IMR-90 (cell line): ENCODE measurements around the gene SIGLEC11. TPM values are rescaled to one million over a fixed set of nuclear protein-coding genes. Genes with fewer than 3 reads are reported as not detected.

ENCODE experiments used
- ATAC-seq: fragments of 200-7000 bp; cut with Tn5 transposase; 2 replicates; pipeline ENCODE4 v1.9.1; 2020; ENCODE audit warnings: low read depth, mild to moderate bottlenecking, moderate library complexity
- BruUV-seq: library from RNA; stranded (reverse); fragments of 400-500 nt; replicated peaks from 2 replicates; lab custom pipeline; 2021; lab: Mats Ljungman, UMichigan
- CTCF ChIA-PET: fragments of 300-600 bp; formaldehyde crosslinking; extraction: SDS; loops from one replicate; lab custom pipeline; 2021; ENCODE audit warnings: antibody characterized with exemption; lab: Yijun Ruan, JAX
- POLR2A ChIA-PET: fragments of 300-600 bp; sonication (Branson Sonifier 250); formaldehyde crosslinking; loops from one replicate; lab custom pipeline; 2022; ENCODE audit warnings: antibody characterized with exemption; ENCODE audit not compliant: unreplicated experiment; lab: Charles Lee
- DNase-seq: peaks from one replicate; pipeline ENCODE4 v3.0.0; 2013
- H2AFZ ChIP-seq: replicated peaks from 2 replicates; pipeline ENCODE3; 2013; ENCODE audit warnings: low read length, mild to moderate bottlenecking; ENCODE audit not compliant: poor library complexity
- H2AK5ac ChIP-seq: 2 replicates; pipeline ENCODE4 v1.6.1; 2013; ENCODE audit warnings: low read depth, low read length, inconsistent platforms
- H2AK9ac ChIP-seq: replicated peaks from 2 replicates; pipeline ENCODE3; 2013; ENCODE audit warnings: mild to moderate bottlenecking, low read depth, low read length, moderate library complexity; ENCODE audit not compliant: poor library complexity
- H2BK120ac ChIP-seq: 2 replicates; pipeline ENCODE4 v1.6.1; 2013; ENCODE audit warnings: low read depth, low read length, inconsistent platforms
- H2BK15ac ChIP-seq: 3 replicates; pipeline ENCODE4 v1.6.1; 2013; ENCODE audit warnings: low read depth, low read length, inconsistent platforms
- H2BK20ac ChIP-seq: 2 replicates; pipeline ENCODE4 v1.6.1; 2013; ENCODE audit warnings: low read depth, mild to moderate bottlenecking, inconsistent platforms, low read length, moderate library complexity
- H2BK5ac ChIP-seq: 2 replicates; pipeline ENCODE4 v1.6.1; 2013; ENCODE audit warnings: mild to moderate bottlenecking, low read depth, low read length, inconsistent platforms; ENCODE audit not compliant: poor library complexity, severe bottlenecking
- H3K14ac ChIP-seq: replicated peaks from 2 replicates; pipeline ENCODE4 v1.6.1; 2013; ENCODE audit warnings: low read depth, low read length, inconsistent platforms
- H3K18ac ChIP-seq: 2 replicates; pipeline ENCODE4 v1.6.1; 2013; ENCODE audit warnings: low read depth, low read length, control low read depth
- H3K23ac ChIP-seq: 2 replicates; pipeline ENCODE4 v1.6.1; 2013; ENCODE audit warnings: low read depth, low read length, inconsistent platforms
- H3K27ac ChIP-seq: 2 replicates; pipeline ENCODE4 v1.5.1; 2013; ENCODE audit warnings: mild to moderate bottlenecking, control low read depth, low read length; ENCODE audit not compliant: insufficient read depth
- H3K27me3 ChIP-seq: 2 replicates; pipeline ENCODE4 v1.6.1; 2013; ENCODE audit warnings: low read length; ENCODE audit not compliant: control insufficient read depth, insufficient read depth
- H3K36me3 ChIP-seq: 2 replicates; pipeline ENCODE4 v1.6.1; 2013; ENCODE audit warnings: low read length, mixed read lengths; ENCODE audit not compliant: control insufficient read depth, insufficient read depth
- H3K4ac ChIP-seq: 2 replicates; pipeline ENCODE4 v1.6.1; 2013; ENCODE audit warnings: low read depth, low read length, inconsistent platforms
- H3K4me1 ChIP-seq: 2 replicates; pipeline ENCODE4 v1.6.1; 2013; ENCODE audit warnings: low read length, mixed read lengths; ENCODE audit not compliant: control insufficient read depth, insufficient read depth
- H3K4me2 ChIP-seq: 2 replicates; pipeline ENCODE4 v1.6.1; 2013; ENCODE audit warnings: low read depth, mild to moderate bottlenecking, control low read depth, low read length, moderate library complexity
- H3K4me3 ChIP-seq: 2 replicates; pipeline ENCODE4 v1.5.1; 2013; ENCODE audit warnings: low read depth, mild to moderate bottlenecking, control low read depth, low read length, moderate library complexity; ENCODE audit not compliant: insufficient read depth
- H3K56ac ChIP-seq: 2 replicates; pipeline ENCODE4 v1.6.1; 2013; ENCODE audit warnings: low read length, inconsistent platforms; ENCODE audit not compliant: insufficient read depth; ENCODE audit errors: extremely low read depth
- H3K79me1 ChIP-seq, 2 experiments: 2 replicates each; pipeline ENCODE4 v1.6.1; 2013; ENCODE audit warnings: low read length in 2 of 2, inconsistent platforms in 1 of 2, low read depth in 1 of 2
- H3K9ac ChIP-seq: 2 replicates; pipeline ENCODE4 v1.6.1; 2013; ENCODE audit warnings: low read depth, low read length, control low read depth
- H3K9me1 ChIP-seq: 2 replicates; pipeline ENCODE4 v1.6.1; 2013; ENCODE audit warnings: low read length, inconsistent platforms; ENCODE audit not compliant: insufficient read depth
- H3K9me3 ChIP-seq: 2 replicates; pipeline ENCODE4 v1.6.1; 2013; ENCODE audit warnings: low read length; ENCODE audit not compliant: control insufficient read depth, insufficient read depth
- H4K20me1 ChIP-seq: 2 replicates; pipeline ENCODE4 v1.6.1; 2013; ENCODE audit warnings: low read length, inconsistent platforms; ENCODE audit not compliant: insufficient read depth
- H4K5ac ChIP-seq: 2 replicates; pipeline ENCODE4 v1.6.1; 2013; ENCODE audit warnings: mild to moderate bottlenecking, low read depth, low read length, control low read depth
- H4K8ac ChIP-seq, 2 experiments: 2 replicates each; pipeline ENCODE4 v1.6.1; 2013; ENCODE audit warnings: low read depth in 2 of 2, low read length in 2 of 2, control low read depth in 1 of 2, inconsistent platforms in 1 of 2
- H4K91ac ChIP-seq: 2 replicates; pipeline ENCODE4 v1.6.1; 2013; ENCODE audit warnings: low read depth, low read length, inconsistent platforms; ENCODE audit not compliant: insufficient read depth
- BHLHE40 ChIP-seq: fragments of 150-350 bp; IDR thresholded peaks from 2 replicates; pipeline ENCODE4 v1.6.1; 2016; ENCODE audit warnings: mild to moderate bottlenecking, low read depth, low read length
- CEBPB ChIP-seq: IDR thresholded peaks from 2 replicates; pipeline ENCODE4 v1.6.1; 2012; ENCODE audit warnings: low read depth, low read length, improper control_type of control experiment
- CHD1 ChIP-seq: IDR thresholded peaks from 2 replicates; pipeline ENCODE4 v1.6.1; 2012; ENCODE audit warnings: low read depth, low read length, improper control_type of control experiment
- FOS ChIP-seq: fragments of 150-350 bp; IDR thresholded peaks from 2 replicates; pipeline ENCODE4 v1.6.1; 2016; ENCODE audit warnings: low read depth, low read length
- MAZ ChIP-seq: IDR thresholded peaks from 2 replicates; pipeline ENCODE4 v1.6.1; 2012; ENCODE audit warnings: low read depth, mild to moderate bottlenecking, low read length, improper control_type of control experiment, moderate library complexity, borderline replicate concordance
- MXI1 ChIP-seq: IDR thresholded peaks from 2 replicates; pipeline ENCODE4 v1.6.1; 2012; ENCODE audit warnings: low read depth, mild to moderate bottlenecking, low read length, moderate library complexity, borderline replicate concordance
- POLR2A ChIP-seq: IDR thresholded peaks from 2 replicates; pipeline ENCODE4 v1.6.1; 2012; ENCODE audit warnings: mild to moderate bottlenecking, low read depth, low read length
- RCOR1 ChIP-seq: IDR thresholded peaks from 2 replicates; pipeline ENCODE4 v1.6.1; 2012; ENCODE audit warnings: mild to moderate bottlenecking, low read length, improper control_type of control experiment; ENCODE audit not compliant: insufficient replicate concordance
- RFX5 ChIP-seq: IDR thresholded peaks from 2 replicates; pipeline ENCODE4 v1.8.0; 2012; ENCODE audit warnings: low read depth, mild to moderate bottlenecking, low read length, moderate library complexity
- SMC3 ChIP-seq: fragments of 150-350 bp; IDR thresholded peaks from 2 replicates; pipeline ENCODE4 v1.6.1; 2016; ENCODE audit warnings: low read depth, mild to moderate bottlenecking, antibody characterized with exemption, low read length, moderate library complexity
- dilution Hi-C: fragments of 300-500 bp; cut with HindIII; formaldehyde crosslinking; loops from one replicate; pipeline ENCODE4 v1.14.3; 2018; ENCODE audit warnings: low sequenced_read_pairs; ENCODE audit not compliant: unreplicated experiment
- in situ Hi-C: fragments of 300-500 bp; cut with MboI; formaldehyde crosslinking; loops from 3 replicates; pipeline ENCODE4 v1.14.3; 2019; ENCODE audit warnings: low sequenced_read_pairs, inconsistent platforms, mixed read lengths
- intact Hi-C: fragments of 100-400 bp; cut with micrococcal nuclease; formaldehyde crosslinking; loops from 2 replicates; pipeline ENCODE4 v1.10.0; 2022
- polyA plus RNA-seq, 3 experiments: library from polyadenylated mRNA; depleted of rRNA; stranded (reverse); fragments of >200 nt; gene quantifications; 2 replicates each; pipeline ENCODE4 v1.2.3, GENCODE V29; 2012; ENCODE audit warnings: low replicate concordance in 1 of 3
- total RNA-seq: library from RNA; depleted of rRNA; stranded (reverse); fragments of >200 nt; gene quantifications from 2 replicates; pipeline ENCODE4 v1.2.3, GENCODE V29; 2012

Gene SIGLEC11
- total and polyA plus RNA-seq, 2 of the 4 experiments (the other 2 are of a cell fraction) = not detected

- H2AK9ac ChIP-seq = no peak overlapping the region
- no peaks in the 10 kb centered on the region for H3K36me3 ChIP-seq
- ChIA-PET POLR2A (no interaction called here), CTCF (no interaction called here)
- H2BK15ac ChIP-seq = no peak overlapping the region
- H3K79me1 ChIP-seq = no peaks in the 10 kb centered on the region
- dilution Hi-C loops (no loop called here), intact Hi-C loops (no loop called here), in situ Hi-C loops (no loop called here)
- no peak overlapping the region for H2BK5ac ChIP-seq
- DNase-seq (no peak), ATAC-seq (peak; percentile 51)
- no peak overlapping the region for H3K4me3 ChIP-seq
- TF ChIP-seq BHLHE40 = no peak
- TF ChIP-seq MXI1 = no peak
- no peak for TF ChIP-seq RFX5
- no peak for TF ChIP-seq RCOR1
- no peak for TF ChIP-seq POLR2A
- TF ChIP-seq CHD1 = no peak
- TF ChIP-seq CEBPB = no peak
- no peak for TF ChIP-seq FOS
- TF ChIP-seq MAZ = no peak
- no peak for TF ChIP-seq SMC3
- H4K91ac ChIP-seq = no peak overlapping the region
- H3K27ac ChIP-seq = no peak overlapping the region
- H4K20me1 ChIP-seq = no peaks in the 10 kb centered on the region
- H3K18ac ChIP-seq = no peak overlapping the region
- H3K56ac ChIP-seq = no peak overlapping the region
- no peak overlapping the region for H3K4me2 ChIP-seq
- no peaks in the 10 kb centered on the region for H3K4me1 ChIP-seq
- H3K23ac ChIP-seq = no peak overlapping the region
- no TSS peak for BruUV-seq
- H3K14ac ChIP-seq = no peak overlapping the region
- no peak overlapping the region for H4K8ac ChIP-seq
- H2AFZ ChIP-seq = no peak overlapping the region
- H4K5ac ChIP-seq = no peak overlapping the region
- no peaks in the 10 kb centered on the region for H3K9me1 ChIP-seq
- no peaks in the 10 kb centered on the region for H3K9me3 ChIP-seq
- H2AK5ac ChIP-seq = no peak overlapping the region
- no peak overlapping the region for H2BK20ac ChIP-seq
- peaks cover 11% of the 10 kb centered on the region for H3K27me3 ChIP-seq
- no peak overlapping the region for H3K4ac ChIP-seq
- no peak overlapping the region for H3K9ac ChIP-seq
- no peak overlapping the region for H2BK120ac ChIP-seq
Observed at GRCh38 chr19:49952479-49952836, 8.5 kb downstream of the SIGLEC11 start.
